ENCODE results near the gene PDZRN3.

GRCh38 chr3:73610493-73610892 lies 14.2 kb downstream of the PDZRN3 start:
- TF ChIP-seq JUNB (IDR thresholded peaks at IDR 0.05; ENCODE audit: unreplicated experiment), result no peak
- TF ChIP-seq, protein P1, sequence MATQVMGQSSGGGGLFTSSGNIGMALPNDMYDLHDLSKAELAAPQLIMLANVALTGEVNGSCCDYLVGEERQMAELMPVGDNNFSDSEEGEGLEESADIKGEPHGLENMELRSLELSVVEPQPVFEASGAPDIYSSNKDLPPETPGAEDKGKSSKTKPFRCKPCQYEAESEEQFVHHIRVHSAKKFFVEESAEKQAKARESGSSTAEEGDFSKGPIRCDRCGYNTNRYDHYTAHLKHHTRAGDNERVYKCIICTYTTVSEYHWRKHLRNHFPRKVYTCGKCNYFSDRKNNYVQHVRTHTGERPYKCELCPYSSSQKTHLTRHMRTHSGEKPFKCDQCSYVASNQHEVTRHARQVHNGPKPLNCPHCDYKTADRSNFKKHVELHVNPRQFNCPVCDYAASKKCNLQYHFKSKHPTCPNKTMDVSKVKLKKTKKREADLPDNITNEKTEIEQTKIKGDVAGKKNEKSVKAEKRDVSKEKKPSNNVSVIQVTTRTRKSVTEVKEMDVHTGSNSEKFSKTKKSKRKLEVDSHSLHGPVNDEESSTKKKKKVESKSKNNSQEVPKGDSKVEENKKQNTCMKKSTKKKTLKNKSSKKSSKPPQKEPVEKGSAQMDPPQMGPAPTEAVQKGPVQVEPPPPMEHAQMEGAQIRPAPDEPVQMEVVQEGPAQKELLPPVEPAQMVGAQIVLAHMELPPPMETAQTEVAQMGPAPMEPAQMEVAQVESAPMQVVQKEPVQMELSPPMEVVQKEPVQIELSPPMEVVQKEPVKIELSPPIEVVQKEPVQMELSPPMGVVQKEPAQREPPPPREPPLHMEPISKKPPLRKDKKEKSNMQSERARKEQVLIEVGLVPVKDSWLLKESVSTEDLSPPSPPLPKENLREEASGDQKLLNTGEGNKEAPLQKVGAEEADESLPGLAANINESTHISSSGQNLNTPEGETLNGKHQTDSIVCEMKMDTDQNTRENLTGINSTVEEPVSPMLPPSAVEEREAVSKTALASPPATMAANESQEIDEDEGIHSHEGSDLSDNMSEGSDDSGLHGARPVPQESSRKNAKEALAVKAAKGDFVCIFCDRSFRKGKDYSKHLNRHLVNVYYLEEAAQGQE (IDR thresholded peaks at IDR 0.05; ENCODE audit: unreplicated experiment), result no peak
- TF ChIP-seq, protein P2, sequence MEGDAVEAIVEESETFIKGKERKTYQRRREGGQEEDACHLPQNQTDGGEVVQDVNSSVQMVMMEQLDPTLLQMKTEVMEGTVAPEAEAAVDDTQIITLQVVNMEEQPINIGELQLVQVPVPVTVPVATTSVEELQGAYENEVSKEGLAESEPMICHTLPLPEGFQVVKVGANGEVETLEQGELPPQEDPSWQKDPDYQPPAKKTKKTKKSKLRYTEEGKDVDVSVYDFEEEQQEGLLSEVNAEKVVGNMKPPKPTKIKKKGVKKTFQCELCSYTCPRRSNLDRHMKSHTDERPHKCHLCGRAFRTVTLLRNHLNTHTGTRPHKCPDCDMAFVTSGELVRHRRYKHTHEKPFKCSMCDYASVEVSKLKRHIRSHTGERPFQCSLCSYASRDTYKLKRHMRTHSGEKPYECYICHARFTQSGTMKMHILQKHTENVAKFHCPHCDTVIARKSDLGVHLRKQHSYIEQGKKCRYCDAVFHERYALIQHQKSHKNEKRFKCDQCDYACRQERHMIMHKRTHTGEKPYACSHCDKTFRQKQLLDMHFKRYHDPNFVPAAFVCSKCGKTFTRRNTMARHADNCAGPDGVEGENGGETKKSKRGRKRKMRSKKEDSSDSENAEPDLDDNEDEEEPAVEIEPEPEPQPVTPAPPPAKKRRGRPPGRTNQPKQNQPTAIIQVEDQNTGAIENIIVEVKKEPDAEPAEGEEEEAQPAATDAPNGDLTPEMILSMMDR (conservative IDR thresholded peaks at IDR 0.05; ENCODE audit: low read depth in 2 of 2), result no peak
